HG03066 (cell line): ENCODE data around the gene MPP7.

Experiments
- ATAC-seq: cut with Tn5 transposase; IDR thresholded peaks from one replicate; pipeline ENCODE4 v1.9.1; 2021; ENCODE audit warnings: low read depth; ENCODE audit not compliant: unreplicated experiment

MPP7 gene

GRCh38 chr10:28311104-28311503, 8.2 kb upstream of the MPP7 start:
- no peak for ATAC-seq

GRCh38 chr10:28307267-28307666, 4.4 kb upstream of the MPP7 start:
- no peak for ATAC-seq

- no peak for ATAC-seq
Observed at GRCh38 chr10:28305553-28305952, 2.7 kb upstream of the MPP7 start.

DNA sequence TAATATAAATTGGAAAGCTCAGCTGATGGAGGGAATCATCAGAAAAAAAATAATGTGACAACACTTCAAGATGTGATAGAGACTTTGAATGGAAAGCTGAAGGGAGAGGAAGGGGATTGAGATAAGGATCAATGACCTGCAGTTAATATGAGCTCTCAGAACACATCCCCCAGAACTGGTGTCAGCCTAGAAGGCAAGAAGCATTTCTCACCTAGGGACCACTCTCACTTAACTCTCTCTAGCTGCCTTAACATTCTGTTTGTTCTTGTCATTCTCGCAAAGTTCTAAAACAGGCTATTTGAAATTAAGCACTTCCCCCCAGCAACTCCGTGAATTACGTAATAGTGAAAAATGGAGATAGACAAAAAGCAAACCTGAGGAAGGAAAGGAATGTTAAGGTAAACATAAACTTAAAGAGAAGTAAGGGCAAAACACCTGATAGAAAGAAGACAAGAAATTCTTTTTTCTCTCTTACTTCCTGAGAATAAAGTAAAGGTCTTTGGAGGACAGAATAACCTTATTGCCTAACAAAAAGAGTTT, 1.2 kb upstream of the MPP7 start:
- ATAC-seq = no peak

DNA sequence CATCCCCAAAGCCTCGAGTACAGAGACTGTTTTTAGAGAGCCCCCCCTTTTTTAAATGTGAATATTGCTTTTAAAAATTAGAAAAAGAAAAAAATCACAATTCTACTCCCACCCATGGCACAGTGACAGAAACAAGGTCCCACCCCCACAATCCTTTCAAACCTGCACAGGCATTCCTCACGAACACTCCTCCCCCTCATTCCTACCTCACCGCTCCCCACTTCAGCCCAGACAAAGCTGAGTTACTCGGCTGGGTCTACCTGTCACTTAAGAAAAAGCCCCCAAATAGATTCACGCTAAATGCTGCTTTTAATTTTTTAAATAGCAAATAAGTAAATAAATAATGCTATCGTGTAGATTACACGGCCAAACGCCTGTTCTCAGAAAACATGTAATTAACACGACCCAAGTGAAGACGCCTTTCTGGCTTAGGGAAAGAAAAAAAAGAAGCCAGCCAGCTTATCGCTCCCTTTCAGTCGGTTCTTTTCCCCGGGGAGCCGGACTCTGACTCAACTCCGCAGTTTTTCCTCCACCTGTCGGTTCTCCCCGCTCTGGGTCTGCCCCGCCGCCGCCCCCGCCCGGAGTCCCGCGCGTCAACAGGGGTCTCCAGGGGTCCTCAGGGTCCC, 739 bp downstream of the MPP7 start:
- peak; percentile 1 for ATAC-seq

DNA sequence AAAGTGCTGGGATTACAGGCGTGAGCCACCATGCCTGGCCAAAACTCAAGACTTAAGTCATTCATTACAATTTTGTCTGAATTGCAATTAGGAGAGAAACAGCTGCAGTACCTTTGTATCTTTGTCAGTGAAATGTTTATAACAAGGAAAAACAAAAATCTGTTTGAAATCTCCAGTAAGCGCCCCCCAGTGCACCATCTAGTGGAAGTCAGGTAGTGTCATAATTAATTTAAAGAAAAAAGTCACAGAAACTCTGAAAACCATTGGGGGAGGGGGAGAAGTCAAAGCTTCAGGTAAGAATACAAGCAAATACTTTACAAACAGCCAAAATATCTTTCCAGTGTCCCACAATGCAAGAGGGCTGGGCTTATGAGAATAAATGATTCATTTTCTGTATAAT, 2.8 kb downstream of the MPP7 start:
- no peak for ATAC-seq

DNA sequence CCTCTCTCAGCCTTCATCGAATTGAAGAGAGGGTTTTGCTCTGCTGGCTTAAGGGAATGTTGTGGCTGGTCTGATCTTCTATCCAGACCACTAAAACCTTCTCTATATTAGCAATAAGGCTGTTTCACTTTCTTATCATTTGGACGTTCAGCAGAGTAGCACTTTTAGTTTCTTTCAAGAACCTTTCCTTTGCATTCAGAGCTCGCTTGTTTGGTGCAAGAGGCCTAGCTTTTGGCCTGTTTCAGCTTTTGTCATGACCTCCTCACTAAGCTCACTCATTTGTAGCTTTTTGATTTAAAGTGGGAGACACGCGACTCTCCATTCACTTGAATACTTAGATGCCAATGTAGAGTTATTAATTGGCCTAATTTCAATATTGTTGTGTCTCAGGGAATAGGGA, 3.9 kb downstream of the MPP7 start:
- ATAC-seq = no peak

- no peak for ATAC-seq
Observed at GRCh38 chr10:28296023-28296422, 6.8 kb downstream of the MPP7 start.

- no peak for ATAC-seq
Observed at GRCh38 chr10:28295336-28295735, 7.5 kb downstream of the MPP7 start.

DNA sequence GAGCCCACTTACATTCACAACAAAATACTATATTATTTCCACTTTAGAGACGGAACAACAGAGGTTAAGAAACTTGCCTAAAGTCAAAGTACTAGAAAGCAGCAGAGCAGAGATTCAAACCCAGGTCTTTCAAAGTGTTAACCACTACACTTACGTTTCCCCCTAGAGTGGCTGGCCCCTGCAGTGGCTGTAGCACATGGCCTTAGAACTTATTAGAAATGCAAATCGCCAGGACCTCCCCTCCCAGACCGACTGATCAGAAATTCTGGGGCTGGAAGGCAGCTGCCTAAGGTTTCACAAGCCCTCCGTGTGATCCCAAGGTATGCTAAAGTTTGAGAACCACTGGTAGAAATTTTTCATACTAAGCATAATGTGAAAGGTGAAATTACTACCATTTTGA, 8.1 kb downstream of the MPP7 start:
- ATAC-seq = no peak

- no peak for ATAC-seq
Observed at GRCh38 chr10:28294169-28294532, 8.7 kb downstream of the MPP7 start.

DNA sequence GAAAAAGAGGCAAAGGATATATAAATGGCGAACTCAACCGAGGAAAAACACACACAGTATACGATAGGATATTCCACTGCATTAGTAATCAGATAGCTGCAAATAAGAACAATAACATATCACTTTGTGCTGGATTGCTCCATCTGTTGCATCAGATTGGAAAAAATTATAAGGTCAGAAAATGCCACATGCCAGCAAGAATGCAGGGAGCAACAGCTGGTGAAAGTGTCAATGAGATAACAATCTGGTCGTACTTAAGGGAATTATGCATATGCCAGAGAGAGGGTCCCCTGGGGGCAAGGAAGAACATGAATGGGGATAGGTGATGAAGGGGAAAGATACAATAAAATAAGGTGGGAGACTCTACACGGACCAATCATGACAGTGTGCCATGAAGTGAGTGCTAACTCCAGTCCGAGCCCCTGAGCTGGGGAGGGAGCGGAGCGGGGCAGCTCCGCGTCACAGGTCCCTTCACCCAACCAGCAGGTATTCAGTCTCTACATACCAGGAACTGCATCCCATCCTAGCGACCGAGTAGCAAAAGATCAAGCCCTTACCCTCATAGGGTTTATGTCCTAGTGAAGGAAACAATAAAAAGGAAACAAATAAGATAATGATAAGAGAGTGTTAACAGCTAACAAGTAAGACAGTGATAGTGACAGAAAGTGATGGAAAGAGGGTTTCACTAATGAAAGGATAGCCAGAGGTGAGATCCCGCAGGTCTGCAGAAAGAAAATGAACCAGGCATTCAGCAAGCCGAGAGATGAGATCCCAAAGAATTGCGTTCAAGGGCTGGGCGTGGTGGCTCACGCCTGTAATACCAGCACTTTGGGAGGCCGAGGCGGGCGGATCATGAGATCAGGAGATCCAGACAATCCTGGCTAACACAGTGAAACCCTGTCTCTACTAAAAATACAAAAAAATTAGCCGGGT, 9.4 kb downstream of the MPP7 start:
- ATAC-seq = no peak

GRCh38 chr10:28291881-28292297, 11.0 kb downstream of the MPP7 start:
- ATAC-seq = no peak

DNA sequence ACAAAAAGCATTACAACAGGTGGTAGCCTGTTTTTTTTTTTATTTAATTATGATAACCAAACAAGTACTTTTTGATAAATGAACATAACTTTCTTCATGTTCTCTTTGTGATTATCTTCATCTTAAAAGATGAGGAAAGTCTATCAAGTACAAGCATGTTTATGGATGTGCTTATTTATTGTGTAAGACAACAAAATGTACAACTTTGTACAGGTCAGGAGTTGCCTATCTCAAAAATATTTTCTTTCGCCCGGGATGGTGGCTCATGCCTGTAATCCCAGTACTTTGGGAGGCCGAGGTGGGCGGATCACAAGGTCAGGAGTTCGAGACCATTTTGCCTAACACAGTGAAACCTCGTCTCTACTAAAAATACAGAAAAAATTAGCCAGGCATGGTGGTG, 17.0 kb downstream of the MPP7 start:
- ATAC-seq = no peak

DNA sequence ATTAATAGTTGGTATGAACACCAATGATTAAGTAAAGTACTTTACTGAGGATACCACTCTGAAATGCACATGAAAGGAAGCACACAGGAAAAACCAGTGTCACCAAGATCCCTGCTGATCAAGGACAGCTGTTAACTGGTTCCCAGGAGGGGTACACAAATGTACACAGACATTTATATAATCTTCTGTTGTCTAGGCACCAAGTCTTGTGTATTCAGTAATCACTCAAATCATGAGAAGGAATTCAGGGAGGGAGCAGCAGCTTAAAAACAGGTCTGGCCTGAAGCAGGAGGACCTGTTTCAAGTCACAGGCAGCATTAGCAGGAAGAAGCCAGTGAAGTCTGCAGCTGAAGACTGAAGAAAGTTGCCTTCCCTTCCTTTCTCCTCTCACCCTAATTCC, 18.7 kb downstream of the MPP7 start:
- no peak for ATAC-seq

GRCh38 chr10:28283251-28283650, 19.6 kb downstream of the MPP7 start:
- no peak for ATAC-seq

GRCh38 chr10:28282336-28282735, 20.5 kb downstream of the MPP7 start:
- ATAC-seq = no peak

- no peak for ATAC-seq
Observed at GRCh38 chr10:28281726-28282315, 21.0 kb downstream of the MPP7 start.

DNA sequence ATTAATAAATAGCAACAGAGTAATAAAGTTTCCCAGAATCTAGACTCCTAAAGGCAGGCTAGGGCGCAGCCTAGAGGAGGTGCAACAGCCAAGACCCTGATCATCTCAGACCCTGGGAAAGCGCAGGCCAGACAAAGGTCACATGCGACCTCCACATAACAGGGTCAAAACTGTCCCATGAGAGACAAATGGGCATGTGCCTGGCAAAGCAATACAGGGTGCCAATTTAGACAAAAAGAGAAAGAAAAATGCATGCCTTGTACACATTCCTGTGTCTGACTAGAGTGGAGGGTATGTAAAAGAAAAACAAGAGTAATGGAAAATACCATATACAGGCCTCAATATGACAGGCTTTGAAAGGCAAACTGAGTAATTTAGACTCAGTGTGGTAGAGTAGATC, 22.2 kb downstream of the MPP7 start:
- ATAC-seq = no peak

DNA sequence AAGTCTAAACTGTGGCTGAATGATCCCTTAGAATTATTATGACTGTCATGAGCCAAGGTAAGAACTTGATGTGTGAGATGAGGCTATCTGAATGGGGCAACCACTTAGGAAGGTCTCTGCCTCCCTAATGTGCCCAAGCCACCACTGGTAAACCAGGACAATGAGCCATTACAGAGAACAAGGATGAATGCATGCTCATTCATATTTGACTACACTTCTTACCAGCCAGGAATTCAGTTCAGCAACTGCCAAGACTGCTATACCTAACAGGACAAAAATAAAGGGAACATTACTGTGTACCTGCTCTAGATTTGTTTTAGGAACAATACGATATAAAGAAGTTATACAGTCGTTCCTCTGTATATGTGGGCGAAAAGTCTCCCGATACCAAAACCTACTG, 23.0 kb downstream of the MPP7 start:
- no peak for ATAC-seq

DNA sequence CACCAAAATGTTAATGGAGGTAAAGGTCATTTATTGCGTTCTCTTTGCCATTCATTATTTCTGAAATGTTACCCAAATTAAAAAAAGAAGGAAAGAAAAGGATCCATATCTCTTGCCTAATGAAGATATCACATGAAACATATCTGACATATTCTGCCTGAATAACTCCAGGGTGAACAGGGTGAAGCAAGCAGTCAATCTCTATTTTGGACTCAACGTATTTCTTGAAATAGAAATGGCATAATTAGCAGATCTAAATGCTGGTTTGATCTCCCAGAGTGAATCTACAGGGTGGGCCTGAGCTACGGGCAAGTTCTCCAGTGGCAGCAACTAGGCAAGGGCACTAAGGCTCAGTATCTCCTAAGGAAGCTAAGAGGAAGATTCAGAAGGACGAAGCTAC, 24.0 kb downstream of the MPP7 start:
- no peak for ATAC-seq

DNA sequence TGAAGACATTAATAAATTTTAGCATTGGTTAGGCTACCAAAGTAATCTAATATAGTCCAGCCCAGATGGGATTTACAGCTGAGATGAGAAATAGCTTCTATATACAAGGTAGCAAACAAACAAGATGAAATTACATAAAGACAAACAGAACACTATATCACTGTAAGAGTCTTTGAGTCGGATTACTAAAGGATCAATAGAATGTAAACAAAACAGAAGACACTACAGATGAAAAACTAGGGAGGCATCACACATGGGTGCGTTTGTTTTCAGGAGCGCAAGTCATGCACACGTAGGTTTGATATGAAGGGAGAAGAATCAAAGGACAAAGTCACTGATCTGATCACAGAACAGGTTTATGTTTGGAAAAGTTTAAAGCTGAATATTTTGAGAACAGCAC, 26.5 kb downstream of the MPP7 start:
- no peak for ATAC-seq
